SJCRH30 (cell line): Measurements from ENCODE around the gene ZNF76. TPM values are rescaled to one million over a fixed set of nuclear protein-coding genes. Genes with fewer than 3 reads are reported as not detected.

ENCODE experiments used
- DNase-seq, 2 experiments: peaks; one replicate each; pipeline ENCODE4 v3.0.0-alpha.2; 2015 to 2020
- H3K27ac ChIP-seq: fragments of 250-450 bp; sonication (Bioruptor Pico); 2 replicates; pipeline ENCODE4 v1.5.1; 2020; ENCODE audit warnings: mild to moderate bottlenecking, moderate library complexity
- H3K27me3 ChIP-seq: fragments of 250-450 bp; sonication (Bioruptor Pico); 2 replicates; pipeline ENCODE4 v1.5.1; 2020; ENCODE audit warnings: mild to moderate bottlenecking, moderate library complexity
- H3K36me3 ChIP-seq: fragments of 250-450 bp; sonication (Bioruptor Pico); 2 replicates; pipeline ENCODE4 v1.5.1; 2020; ENCODE audit warnings: mild to moderate bottlenecking, moderate library complexity
- H3K4me1 ChIP-seq: fragments of 250-450 bp; sonication (Bioruptor Pico); 2 replicates; pipeline ENCODE4 v1.5.1; 2020; ENCODE audit warnings: mild to moderate bottlenecking, moderate library complexity
- H3K4me3 ChIP-seq: fragments of 250-450 bp; sonication (Bioruptor Pico); 2 replicates; pipeline ENCODE4 v1.5.1; 2020; ENCODE audit warnings: mild to moderate bottlenecking, moderate library complexity
- H3K9me3 ChIP-seq: fragments of 250-450 bp; sonication (Bioruptor Pico); replicated peaks from 2 replicates; pipeline ENCODE4 v1.5.1; 2020; ENCODE audit warnings: mild to moderate bottlenecking, moderate library complexity
- total RNA-seq: library from RNA; depleted of rRNA; stranded (reverse); fragments of >200 nt; shearing (Covaris generic); gene quantifications from 2 replicates; pipeline ENCODE4 v1.2.3, GENCODE V29; 2014

The ZNF76 gene
- total RNA-seq, 1 experiment from 2014 or later: 8.2 TPM

DNA sequence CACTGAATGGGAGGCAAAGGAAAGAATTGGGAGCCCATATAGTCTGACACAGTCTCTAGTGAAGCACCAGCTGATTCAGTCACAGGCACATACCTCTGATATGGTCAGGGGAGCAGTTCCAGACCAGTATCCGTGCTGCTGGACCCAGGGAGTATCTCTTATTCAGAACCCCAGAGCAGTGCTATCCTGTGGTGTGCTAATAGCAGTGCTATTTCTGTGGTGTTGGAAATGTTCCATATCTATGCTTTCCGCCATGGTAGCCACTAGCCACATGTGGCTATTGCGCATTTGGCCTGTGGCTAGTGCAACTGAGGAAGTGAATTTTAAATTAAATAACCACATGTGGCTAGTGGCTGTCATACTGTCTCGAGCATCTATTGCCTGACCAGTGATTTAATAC, 34.8 kb upstream of the ZNF76 start:
- H3K4me3 ChIP-seq: no peak overlapping the region
- H3K27ac ChIP-seq: no peak overlapping the region
- H3K27me3 ChIP-seq: no peaks in the 10 kb centered on the region
- H3K4me1 ChIP-seq: peaks cover 8% of the 10 kb centered on the region; the same call in 1 of the 2 replicates
- DNase-seq: no peak
- no peaks in the 10 kb centered on the region for H3K9me3 ChIP-seq
- H3K36me3 ChIP-seq: no peaks in the 10 kb centered on the region

DNA sequence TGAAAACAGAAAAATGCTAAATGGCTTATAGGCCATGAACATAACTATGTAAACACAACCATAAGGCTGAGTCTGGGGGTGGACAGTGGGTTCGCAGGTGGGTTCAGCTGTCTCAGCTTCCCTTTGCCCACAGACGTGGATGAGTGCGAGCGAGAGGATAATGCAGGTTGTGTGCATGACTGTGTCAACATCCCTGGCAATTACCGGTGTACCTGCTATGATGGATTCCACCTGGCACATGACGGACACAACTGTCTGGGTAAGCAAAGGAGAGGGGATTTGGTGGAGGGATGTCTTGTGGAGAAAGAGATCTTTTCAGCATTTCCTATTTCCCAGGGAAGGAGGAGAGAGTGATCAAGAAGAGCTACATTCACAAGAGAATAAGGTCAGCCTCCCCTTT, 31.1 kb upstream of the ZNF76 start:
- Histone ChIP-seq H3K9me3 (no peaks in the 10 kb centered on the region), H3K4me3 (no peak overlapping the region), H3K27ac (no peak overlapping the region), H3K4me1 (no peaks in the 10 kb centered on the region), H3K36me3 (no peaks in the 10 kb centered on the region), H3K27me3 (no peaks in the 10 kb centered on the region)
- DNase-seq: no peak

DNA sequence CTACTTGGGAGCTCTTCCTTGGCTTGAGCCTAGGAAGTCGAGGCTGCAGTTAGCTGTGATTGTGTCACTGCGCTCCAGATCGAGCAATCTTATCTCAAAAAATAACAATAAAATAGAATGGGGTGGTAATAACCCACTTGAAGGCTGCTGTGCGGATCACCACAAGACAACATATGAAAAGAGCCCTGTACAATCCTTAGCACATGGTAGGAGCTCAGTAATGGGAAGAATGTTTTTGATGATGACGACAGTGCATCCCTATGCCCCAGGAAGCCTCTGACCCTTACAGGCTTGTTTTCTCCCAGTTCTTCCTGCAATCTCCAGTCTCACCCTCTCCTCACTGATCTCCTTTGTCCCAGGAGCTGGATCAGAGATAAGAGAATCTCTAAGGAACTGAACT, 30.2 kb upstream of the ZNF76 start:
- no peak overlapping the region for H3K27ac ChIP-seq
- no peak overlapping the region for H3K4me3 ChIP-seq
- no peak for DNase-seq
- no peaks in the 10 kb centered on the region for H3K9me3 ChIP-seq
- no peaks in the 10 kb centered on the region for H3K27me3 ChIP-seq
- no peaks in the 10 kb centered on the region for H3K4me1 ChIP-seq
- H3K36me3 ChIP-seq: no peaks in the 10 kb centered on the region

DNA sequence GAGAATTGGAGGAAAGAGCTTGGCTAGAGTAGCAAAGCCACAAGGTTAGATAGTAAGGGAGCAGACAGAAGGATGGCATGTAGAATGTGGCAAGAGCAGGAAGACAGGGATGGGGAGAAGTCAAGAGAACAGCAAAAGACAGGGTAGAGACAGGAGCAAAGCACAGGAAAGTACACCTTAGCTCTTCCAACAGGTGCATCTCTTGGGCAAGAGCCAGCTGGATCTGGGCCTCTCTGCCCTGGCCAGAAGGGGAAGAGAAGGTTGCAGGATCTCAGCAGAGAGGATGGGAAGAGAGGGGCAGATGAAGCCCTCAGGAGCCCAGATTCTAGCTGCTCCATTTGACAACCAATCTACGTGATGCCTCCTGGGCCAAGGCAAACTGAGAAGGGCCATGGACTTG, 29.0 kb upstream of the ZNF76 start:
- H3K27me3 ChIP-seq: no peaks in the 10 kb centered on the region
- H3K4me3 ChIP-seq: no peak overlapping the region

DNA sequence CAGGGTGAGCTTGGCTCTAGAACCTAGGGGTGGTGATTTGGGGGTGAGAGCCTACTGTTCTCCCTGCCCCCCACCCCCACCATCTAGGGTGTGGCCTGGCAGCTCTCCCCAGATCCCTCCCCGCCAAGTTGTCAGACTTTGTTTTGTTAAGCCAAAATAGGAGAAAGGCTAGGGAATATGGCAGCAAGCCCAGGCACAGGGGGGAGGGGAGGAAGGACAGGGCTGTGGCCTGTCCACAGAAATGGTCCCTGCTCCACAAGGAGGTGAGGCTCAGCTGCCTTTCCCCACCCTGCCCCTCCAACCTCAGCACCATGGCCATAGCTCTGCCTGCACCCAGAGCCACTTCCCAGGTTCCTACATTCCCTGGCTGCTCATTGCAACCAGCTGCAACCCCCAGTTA, 28.6 kb upstream of the ZNF76 start:
- DNase-seq: no peak
- H3K27me3 ChIP-seq: no peaks in the 10 kb centered on the region
- no peaks in the 10 kb centered on the region for H3K4me1 ChIP-seq
- no peaks in the 10 kb centered on the region for H3K36me3 ChIP-seq
- H3K27ac ChIP-seq: no peak overlapping the region
- 0 out of 2 replicates have a peak, but pooled peaks cover 3% of the 10 kb centered on the region for H3K9me3 ChIP-seq
- no peak overlapping the region for H3K4me3 ChIP-seq

More for the DNA sequence above, 29.0 kb upstream of the ZNF76 start:
- 0 out of 2 replicates have a peak, but pooled peaks cover 3% of the 10 kb centered on the region for H3K9me3 ChIP-seq
- no peaks in the 10 kb centered on the region for H3K4me1 ChIP-seq
- no peak for DNase-seq
- H3K27ac ChIP-seq: no peak overlapping the region
- no peaks in the 10 kb centered on the region for H3K36me3 ChIP-seq

DNA sequence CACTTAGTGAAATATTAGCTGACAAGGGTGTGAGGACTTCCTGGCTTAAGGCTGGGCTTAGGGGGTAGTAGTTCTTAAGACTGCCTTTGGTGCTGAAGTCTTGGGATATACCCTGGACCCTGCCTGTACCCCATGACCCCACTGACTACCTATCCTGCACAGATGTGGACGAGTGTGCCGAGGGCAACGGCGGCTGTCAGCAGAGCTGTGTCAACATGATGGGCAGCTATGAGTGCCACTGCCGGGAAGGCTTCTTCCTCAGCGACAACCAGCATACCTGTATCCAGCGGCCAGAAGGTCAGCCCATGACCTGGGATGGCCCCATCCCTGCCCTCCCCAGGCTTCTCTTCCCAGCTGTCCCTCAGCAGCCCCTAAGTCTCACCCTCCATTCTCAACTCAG, 28.0 kb upstream of the ZNF76 start:
- Histone ChIP-seq H3K4me3 (no peak overlapping the region), H3K27me3 (no peaks in the 10 kb centered on the region), H3K9me3 (0 out of 2 replicates have a peak, but pooled peaks cover 3% of the 10 kb centered on the region), H3K36me3 (no peaks in the 10 kb centered on the region), H3K27ac (no peak overlapping the region), H3K4me1 (no peaks in the 10 kb centered on the region)
- no peak for DNase-seq

DNA sequence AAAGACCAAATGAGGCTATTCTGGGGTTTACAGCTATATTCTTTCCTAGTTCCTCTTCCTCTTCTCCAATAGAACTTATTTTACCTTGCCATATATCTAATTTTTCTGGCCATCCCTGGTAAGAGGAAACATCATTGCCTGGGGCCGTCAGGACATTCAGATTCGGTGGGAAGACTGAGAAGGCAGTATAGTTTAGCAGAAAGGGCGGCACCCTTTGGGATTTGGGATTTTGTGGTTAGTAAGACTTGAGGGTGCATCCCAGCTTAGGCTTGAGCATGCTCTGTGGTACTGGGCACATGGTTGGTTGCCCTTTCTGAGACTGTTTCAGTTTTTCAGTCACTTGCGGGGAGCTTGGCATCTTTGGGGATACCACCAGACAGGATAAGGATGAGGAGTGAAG, 24.6 kb upstream of the ZNF76 start:
- Histone ChIP-seq H3K4me3 (no peak overlapping the region), H3K27me3 (no peaks in the 10 kb centered on the region), H3K27ac (no peak overlapping the region), H3K36me3 (no peaks in the 10 kb centered on the region), H3K4me1 (peaks cover 7% of the 10 kb centered on the region; the same call in 1 of the 2 replicates), H3K9me3 (0 out of 2 replicates have a peak, but pooled peaks cover 3% of the 10 kb centered on the region)
- DNase-seq: no peak

DNA sequence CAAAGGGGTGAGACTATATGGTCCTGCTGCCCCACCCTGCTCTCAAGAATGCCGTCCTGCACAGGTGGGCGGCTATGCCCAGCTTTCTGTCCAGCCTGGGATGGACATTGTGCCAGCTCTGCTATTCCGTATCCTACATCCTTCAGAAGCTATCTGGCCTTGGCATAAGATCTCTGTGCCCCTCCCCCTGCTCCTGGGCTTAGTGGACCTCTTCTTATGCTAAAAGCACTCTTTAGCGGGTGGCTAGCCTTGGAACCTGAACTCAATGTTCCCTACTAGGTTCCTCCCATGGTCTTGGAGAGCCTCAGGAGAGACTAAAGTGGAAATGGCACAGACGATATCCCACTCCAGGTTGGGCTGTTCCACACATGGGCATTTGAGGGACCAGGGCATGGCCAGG, 23.3 kb upstream of the ZNF76 start:
- peaks cover 7% of the 10 kb centered on the region; the same call in 1 of the 2 replicates for H3K4me1 ChIP-seq
- H3K27ac ChIP-seq: no peak overlapping the region

DNA sequence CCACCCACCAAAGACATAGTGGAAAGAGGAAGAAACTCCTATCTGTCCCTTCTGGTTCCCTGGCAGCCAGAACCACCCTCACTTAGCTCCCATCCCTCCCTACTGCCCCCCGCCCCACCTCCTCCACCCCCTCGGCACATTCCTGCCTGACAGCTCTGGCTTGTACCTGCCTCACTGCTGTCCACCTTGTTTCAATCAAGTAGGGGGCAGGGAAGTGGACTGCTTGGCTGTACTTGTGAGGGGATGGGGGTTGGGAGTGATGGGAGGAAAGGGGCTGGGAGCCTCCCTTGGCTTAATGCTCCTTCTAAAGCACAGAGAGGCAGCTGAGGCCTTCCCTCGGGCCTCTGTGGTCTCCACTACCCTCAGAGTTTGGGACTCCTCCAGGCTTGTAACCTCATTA, 22.1 kb upstream of the ZNF76 start:
- no peak for DNase-seq
- Histone ChIP-seq H3K36me3 (no peaks in the 10 kb centered on the region), H3K4me1 (peaks cover 7% of the 10 kb centered on the region; the same call in 1 of the 2 replicates), H3K27me3 (no peaks in the 10 kb centered on the region), H3K27ac (no peak overlapping the region), H3K9me3 (0 out of 2 replicates have a peak, but pooled peaks cover 3% of the 10 kb centered on the region), H3K4me3 (no peak overlapping the region)

More for the DNA sequence above, 23.3 kb upstream of the ZNF76 start:
- 0 out of 2 replicates have a peak, but pooled peaks cover 3% of the 10 kb centered on the region for H3K9me3 ChIP-seq
- no peak for DNase-seq
- H3K4me3 ChIP-seq: no peak overlapping the region
- H3K27me3 ChIP-seq: no peaks in the 10 kb centered on the region
- no peaks in the 10 kb centered on the region for H3K36me3 ChIP-seq

DNA sequence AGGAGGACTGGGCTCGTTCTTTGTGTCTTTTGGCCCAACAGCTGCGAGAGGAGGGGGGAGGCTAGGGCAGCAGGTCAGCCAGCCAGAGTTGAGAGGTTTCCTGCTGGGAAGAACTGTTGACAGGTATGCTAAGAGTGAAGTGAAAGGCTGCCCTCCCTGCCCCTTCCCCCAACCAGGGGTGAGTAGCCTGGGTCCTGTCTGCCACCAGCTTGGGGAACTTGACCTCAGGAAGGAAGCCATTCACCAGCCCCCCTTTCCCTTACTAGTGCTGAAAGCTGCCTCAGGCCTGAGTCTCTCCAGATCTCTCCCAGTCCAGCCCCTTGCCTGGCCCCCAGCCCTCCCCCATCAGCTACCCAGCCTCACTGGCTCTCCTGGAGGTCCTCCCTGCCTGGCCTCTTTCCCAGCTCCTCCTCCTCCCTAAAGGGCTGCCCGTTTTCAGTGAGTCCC, 20.7 kb upstream of the ZNF76 start:
- H3K4me3 ChIP-seq: no peak overlapping the region

DNA sequence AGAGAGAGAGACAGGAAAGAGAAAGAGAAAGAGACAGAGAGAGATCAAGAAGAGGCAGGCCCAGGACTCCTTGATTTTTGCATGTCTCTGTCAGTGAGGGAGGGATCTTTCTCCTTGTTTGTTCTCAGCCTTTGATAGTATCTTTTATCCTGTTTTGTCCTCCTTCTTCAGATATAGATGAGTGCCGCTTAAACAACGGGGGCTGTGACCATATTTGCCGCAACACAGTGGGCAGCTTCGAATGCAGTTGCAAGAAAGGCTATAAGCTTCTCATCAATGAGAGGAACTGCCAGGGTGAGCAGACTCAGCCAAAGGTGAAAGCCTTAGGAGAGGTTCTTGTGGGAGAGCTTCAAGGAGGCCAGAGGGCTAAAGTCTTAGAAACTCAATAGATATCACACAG, 20.0 kb upstream of the ZNF76 start:
- Histone ChIP-seq H3K4me1 (peaks cover 7% of the 10 kb centered on the region; the same call in 1 of the 2 replicates), H3K9me3 (0 out of 2 replicates have a peak, but pooled peaks cover 3% of the 10 kb centered on the region), H3K4me3 (no peak overlapping the region), H3K36me3 (no peaks in the 10 kb centered on the region), H3K27me3 (no peaks in the 10 kb centered on the region), H3K27ac (no peak overlapping the region)
- no peak for DNase-seq

More for the DNA sequence above, 20.7 kb upstream of the ZNF76 start:
- no peaks in the 10 kb centered on the region for H3K36me3 ChIP-seq
- peak; percentile 25 to 45 for DNase-seq
- H3K27ac ChIP-seq: no peak overlapping the region
- H3K9me3 ChIP-seq: 0 out of 2 replicates have a peak, but pooled peaks cover 3% of the 10 kb centered on the region
- peaks cover 7% of the 10 kb centered on the region; the same call in 1 of the 2 replicates for H3K4me1 ChIP-seq
- H3K27me3 ChIP-seq: no peaks in the 10 kb centered on the region

DNA sequence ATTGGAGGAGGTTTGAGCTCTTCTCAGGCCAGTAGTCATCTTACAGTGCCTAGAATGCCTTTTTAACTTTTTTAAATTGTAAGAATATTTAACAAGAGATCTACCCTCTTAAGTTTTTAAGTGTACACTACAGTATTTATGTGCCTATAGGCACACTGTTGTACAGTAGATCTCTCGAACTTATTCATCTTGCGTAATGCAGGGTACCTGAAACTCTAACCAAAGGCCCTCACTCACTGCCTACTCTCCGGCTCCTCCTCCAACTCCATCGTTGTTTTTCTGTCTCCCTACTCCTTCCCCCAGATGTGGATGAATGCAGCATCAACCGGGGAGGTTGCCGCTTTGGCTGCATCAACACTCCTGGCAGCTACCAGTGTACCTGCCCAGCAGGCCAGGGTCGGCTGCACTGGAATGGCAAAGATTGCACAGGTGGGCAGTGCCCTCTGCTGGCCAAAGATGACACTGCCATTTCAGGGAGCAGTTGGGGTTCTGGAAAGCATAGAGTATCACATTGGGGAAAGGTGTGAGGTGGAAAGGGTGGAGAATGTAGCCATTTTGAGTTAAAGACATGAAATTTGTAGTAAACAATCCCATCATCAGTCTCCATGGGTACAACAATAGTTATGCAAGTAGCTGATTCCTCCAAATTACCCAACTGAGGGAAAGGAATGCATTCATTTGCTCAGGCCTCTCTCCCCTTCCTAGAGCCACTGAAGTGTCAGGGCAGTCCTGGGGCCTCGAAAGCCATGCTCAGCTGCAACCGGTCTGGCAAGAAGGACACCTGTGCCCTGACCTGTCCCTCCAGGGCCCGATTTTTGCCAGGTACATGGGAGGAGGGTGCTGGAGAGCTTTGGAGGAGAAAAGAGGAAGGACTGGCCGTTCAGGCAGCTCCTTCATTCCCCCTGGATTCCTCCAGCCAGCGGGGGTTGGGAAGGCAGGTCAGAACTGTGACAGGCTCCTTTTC, 18.4 kb upstream of the ZNF76 start:
- peaks cover 7% of the 10 kb centered on the region; the same call in 1 of the 2 replicates for H3K4me1 ChIP-seq
- no peaks in the 10 kb centered on the region for H3K9me3 ChIP-seq
- no peaks in the 10 kb centered on the region for H3K27me3 ChIP-seq
- peak; percentile 60 to 80 for DNase-seq
- H3K36me3 ChIP-seq: no peaks in the 10 kb centered on the region; the same call in 1 of the 2 replicates
- H3K27ac ChIP-seq: no peak overlapping the region
- no peak overlapping the region for H3K4me3 ChIP-seq

DNA sequence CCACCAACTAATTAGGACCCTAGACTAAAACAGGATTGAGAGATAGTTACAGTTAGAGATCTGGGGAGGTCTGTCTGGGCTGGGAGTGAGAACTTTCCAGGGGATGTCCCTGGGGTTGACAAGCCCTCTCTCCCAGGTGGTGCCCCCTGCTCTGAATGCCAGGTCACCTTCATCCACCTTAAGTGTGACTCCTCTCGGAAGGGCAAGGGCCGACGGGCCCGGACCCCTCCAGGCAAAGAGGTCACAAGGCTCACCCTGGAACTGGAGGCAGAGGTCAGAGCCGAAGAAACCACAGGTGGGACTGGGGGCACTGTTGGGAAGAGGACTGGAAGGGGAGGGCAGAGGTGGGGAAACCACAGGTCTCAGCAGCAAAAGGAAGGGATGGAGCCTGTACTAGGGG, 17.0 kb upstream of the ZNF76 start:
- H3K36me3 ChIP-seq: no peaks in the 10 kb centered on the region; the same call in 1 of the 2 replicates
- H3K9me3 ChIP-seq: no peaks in the 10 kb centered on the region
- H3K4me1 ChIP-seq: peaks cover 7% of the 10 kb centered on the region; the same call in 1 of the 2 replicates

DNA sequence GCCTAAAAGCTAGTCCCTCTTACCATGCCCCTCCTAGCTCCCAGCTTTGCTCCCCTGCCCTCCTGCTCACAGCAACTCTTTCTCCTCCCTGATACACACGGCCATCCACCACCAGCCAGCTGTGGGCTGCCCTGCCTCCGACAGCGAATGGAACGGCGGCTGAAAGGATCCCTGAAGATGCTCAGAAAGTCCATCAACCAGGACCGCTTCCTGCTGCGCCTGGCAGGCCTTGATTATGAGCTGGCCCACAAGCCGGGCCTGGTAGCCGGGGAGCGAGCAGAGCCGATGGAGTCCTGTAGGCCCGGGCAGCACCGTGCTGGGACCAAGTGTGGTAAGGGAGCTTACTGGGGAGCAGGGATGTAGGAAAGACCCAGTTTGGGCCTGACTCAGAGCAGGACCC, 16.6 kb upstream of the ZNF76 start:
- H3K27ac ChIP-seq: no peak overlapping the region
- peaks cover 7% of the 10 kb centered on the region; the same call in 1 of the 2 replicates for H3K4me1 ChIP-seq
- H3K36me3 ChIP-seq: no peaks in the 10 kb centered on the region; the same call in 1 of the 2 replicates
- DNase-seq: no peak
- H3K4me3 ChIP-seq: no peak overlapping the region
- no peaks in the 10 kb centered on the region for H3K9me3 ChIP-seq
- H3K27me3 ChIP-seq: no peaks in the 10 kb centered on the region

More for the DNA sequence above, 17.0 kb upstream of the ZNF76 start:
- no peak for DNase-seq
- no peak overlapping the region for H3K27ac ChIP-seq
- H3K27me3 ChIP-seq: no peaks in the 10 kb centered on the region
- H3K4me3 ChIP-seq: no peak overlapping the region

DNA sequence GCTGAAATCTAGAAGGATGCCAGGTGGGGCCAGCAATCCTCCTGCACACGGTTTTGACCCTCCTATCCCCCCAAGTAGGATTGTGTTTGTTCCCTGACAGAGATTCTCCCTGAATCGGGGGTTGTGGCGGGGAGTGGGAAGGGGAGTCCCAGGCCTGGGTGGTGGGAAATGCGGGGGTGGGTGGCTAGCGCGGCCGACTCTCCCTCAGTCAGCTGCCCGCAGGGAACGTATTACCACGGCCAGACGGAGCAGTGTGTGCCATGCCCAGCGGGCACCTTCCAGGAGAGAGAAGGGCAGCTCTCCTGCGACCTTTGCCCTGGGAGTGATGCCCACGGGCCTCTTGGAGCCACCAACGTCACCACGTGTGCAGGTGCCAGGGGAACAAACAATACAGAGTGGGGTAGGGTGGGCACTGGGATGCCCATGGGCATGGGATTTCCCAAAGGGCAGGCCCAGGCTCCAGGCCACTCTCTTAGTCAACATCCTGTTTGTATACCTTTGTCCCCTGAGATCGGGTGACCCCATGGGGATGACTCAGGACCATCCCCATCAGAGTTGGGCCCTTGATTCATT, 16.1 kb upstream of the ZNF76 start:
- Histone ChIP-seq H3K4me1 (peaks cover 6% of the 10 kb centered on the region; the same call in 1 of the 2 replicates), H3K36me3 (no peaks in the 10 kb centered on the region; the same call in 1 of the 2 replicates), H3K4me3 (no peak overlapping the region), H3K27ac (no peak overlapping the region), H3K9me3 (no peaks in the 10 kb centered on the region), H3K27me3 (no peaks in the 10 kb centered on the region)
- no peak for DNase-seq
